Right renal cortex interstitium (tissue), 3 donors: ENCODE data around the gene SLC29A3. TPM values are rescaled to one million over a fixed set of nuclear protein-coding genes. Genes with fewer than 3 reads are reported as not detected.
"Not testable (repeated sequence)": the region's sequence is repeated elsewhere in the genome, so short reads cannot be mapped to it uniquely, and the experiment has no call there.

Experiments
- DNase-seq, 3 donors: peaks; one replicate each; pipeline ENCODE4 v3.0.0-alpha.2; 2013; ENCODE audit warnings: low read depth in 3 of 3, low spot score in 2 of 3
- polyA plus RNA-seq, 3 donors: library from polyadenylated mRNA; unstranded; fragments of 120-200 nt; gene quantifications; one replicate each; pipeline ENCODE4 v1.2.1, GENCODE V29; 2013; ENCODE audit not compliant: insufficient read length in 3 of 3

SLC29A3 gene
- polyA plus RNA-seq, 3 donors, result 6.3 to 8.0 (median 7.3) TPM

DNA sequence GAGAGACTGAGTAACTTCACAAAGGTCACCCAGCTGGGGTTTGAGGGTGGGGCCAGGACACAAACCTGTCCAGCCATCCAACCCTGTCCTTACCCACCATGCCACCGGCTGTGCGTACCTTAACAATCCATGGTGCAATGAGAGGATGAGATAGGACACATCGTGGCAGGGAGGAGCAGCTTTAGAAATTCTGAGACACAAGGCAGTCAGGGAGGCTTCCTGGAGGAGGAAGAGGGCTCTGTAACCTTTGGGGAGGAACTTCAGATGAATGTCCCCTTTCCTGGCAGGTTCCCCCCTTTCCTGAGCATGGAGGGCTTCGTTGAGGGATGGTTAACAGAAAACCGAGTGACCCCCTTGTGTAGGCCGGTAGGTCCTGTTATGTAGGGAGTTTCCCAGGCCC lies 35.6 kb upstream of the SLC29A3 start:
- no peak for DNase-seq

DNA sequence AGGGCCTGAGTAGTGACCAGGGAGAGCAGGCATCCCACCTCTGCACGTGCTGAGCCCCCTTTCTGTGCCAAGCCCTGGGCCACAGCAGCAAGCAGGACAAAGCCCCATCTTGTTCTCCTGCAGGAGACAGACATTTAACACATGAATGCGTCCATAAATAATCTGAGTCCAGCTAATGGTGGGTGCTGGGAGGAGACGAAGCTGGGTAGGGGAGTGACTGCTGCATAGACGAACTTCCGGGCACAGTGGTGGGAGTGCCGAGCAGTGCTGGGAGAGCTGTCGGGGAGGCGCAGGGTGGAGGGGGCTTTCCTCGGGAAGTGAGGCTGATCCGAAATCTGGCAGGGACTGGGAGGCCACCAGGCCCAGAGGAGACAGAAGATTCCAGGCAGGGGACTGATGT lies 35.2 kb upstream of the SLC29A3 start:
- DNase-seq, result no peak

DNA sequence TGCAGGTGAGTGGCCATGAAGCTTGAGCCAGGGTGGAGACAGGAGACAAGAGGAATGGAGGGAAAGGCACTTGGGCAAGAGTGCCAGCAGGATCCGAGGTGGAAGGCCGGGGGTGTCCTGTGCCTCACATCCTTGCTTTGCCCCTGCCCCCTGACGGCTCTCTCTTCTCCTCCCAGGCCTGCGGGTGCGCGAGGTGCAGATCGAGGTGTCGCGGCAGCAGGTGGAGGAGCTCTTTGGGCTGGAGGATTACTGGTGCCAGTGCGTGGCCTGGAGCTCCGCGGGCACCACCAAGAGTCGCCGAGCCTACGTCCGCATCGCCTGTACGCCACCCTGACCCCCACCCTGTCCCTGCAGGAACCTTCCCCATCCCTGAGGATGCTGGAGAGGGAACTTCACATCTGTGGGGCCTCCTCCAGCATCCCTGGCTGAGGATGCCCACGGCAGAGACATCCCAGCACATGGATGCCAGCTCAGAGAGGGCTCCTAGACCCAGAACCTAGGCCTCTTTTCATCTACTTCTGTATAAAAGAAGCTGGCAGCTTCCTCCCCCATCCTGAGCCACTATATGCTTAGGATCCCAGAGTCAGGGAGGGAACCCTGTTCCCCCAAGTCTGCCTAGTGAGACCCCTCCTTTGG lies 34.4 kb upstream of the SLC29A3 start:
- no peak for DNase-seq

DNA sequence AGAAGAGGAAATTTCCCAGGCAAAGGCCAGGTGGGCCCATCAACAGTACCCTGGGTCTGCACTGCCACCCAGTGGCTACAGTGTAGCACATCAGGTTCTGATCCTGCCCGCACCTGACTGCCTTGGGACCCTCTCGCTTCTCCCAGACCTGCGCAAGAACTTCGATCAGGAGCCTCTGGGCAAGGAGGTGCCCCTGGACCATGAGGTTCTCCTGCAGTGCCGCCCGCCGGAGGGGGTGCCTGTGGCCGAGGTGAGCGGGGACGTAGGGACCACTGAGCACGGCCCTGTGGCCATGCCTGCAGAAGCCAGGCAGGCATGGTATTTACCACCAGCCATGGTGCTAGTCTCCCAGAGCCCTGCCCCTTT lies 33.9 kb upstream of the SLC29A3 start:
- DNase-seq, result no peak

GRCh38 chr10:71285986-71286385 lies 33.1 kb upstream of the SLC29A3 start:
- no peak for DNase-seq

GRCh38 chr10:71286521-71287294 lies 32.4 kb upstream of the SLC29A3 start:
- DNase-seq, result no peak

- no peak for DNase-seq
Observed at GRCh38 chr10:71287456-71287855, 31.6 kb upstream of the SLC29A3 start.

- DNase-seq, result no peak
Observed at GRCh38 chr10:71288461-71288860, 30.6 kb upstream of the SLC29A3 start.

DNA sequence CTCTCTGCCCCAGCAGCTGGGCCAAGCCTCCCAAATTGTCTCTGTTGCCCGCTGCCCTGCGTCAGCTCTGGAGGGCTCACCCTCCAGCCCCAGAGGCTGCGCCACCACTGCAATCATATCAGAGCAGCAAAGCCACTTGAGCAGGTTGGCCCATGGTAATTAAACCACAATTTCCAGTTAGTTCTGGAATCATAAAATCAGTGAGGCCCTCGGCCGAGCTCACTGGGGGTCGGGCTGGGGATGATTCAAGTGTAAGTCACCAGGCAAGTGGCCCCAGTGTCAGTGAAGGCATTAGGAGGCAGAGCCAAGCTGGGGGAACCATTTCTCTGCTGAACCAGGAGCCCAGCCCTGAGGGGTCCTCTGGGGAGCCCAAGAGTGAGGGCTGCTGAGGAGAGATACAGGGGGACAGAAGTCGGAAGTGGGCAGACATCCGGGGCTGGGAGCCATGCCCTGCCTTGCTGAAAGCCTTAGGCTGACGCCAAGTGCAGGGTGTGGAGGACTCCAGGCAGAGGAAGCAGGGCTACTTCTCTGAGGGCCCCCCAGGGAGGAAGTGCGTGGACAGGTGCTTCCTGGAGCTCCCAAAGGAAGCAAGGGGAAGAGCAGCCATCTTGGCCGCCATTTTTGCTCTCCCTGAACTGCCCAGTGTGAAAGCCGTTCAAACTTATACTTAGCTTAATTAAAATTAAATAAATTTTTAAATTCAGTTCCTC lies 29.5 kb upstream of the SLC29A3 start:
- no peak for DNase-seq

DNA sequence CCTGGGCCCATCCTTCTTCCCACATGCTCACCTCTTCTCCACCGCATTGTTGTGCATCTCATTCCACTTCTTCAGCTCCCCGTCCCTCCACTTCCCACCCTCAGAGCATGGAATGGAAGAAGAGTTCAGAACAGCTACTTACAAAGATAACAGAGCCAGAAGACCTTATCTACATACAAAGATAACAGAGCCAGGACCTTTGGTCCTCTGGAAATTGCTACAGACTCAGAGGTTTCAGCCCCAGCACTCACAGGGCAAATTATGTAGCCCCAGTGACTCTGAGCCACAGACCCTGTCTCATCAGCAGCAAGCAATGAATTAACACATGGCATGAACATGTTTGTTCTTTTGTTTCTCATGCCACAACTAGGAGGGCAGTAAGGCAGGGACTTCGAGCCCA lies 28.7 kb upstream of the SLC29A3 start:
- no peak for DNase-seq

GRCh38 chr10:71290806-71291527 lies 28.1 kb upstream of the SLC29A3 start:
- DNase-seq, result no peak

DNA sequence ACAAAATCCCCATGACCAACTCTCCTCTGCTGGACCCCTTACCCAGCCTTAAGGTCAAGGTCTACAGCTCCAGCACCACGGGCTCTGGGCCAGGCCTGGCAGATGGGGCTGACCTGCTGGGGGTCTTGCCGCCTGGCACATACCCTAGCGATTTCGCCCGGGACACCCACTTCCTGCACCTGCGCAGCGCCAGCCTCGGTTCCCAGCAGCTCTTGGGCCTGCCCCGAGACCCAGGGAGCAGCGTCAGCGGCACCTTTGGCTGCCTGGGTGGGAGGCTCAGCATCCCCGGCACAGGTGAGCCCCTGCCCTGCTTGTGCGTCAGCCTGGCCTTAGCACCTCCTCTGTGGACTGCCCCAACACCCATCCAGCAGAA lies 27.5 kb upstream of the SLC29A3 start:
- DNase-seq, result no peak

GRCh38 chr10:71292624-71293445 lies 26.2 kb upstream of the SLC29A3 start:
- no peak for DNase-seq

- no peak for DNase-seq
Observed at GRCh38 chr10:71293446-71294084, 25.5 kb upstream of the SLC29A3 start.

DNA sequence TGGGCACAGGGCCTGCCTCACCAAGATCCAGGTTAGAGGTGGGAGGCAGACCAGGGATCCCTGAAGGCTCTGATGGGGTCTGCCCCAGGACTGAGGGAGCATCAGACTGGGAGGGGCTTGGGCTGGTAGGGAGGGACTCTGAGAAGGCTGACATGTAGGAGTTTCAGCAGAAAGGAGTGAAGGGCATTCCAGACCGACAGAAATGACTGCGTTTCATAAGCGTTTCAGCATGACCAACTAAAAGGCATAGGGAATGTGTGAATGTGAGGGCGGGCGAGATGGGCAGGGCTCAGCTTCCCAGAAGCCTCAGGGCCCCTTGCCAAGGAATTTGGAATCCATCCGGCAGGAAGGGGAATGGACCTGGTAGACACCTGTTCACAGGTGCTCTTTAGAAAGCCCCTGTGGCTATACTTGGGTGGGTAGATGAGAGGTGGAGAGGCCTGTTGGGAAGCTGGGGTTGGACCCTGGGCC lies 24.9 kb upstream of the SLC29A3 start:
- no peak for DNase-seq

DNA sequence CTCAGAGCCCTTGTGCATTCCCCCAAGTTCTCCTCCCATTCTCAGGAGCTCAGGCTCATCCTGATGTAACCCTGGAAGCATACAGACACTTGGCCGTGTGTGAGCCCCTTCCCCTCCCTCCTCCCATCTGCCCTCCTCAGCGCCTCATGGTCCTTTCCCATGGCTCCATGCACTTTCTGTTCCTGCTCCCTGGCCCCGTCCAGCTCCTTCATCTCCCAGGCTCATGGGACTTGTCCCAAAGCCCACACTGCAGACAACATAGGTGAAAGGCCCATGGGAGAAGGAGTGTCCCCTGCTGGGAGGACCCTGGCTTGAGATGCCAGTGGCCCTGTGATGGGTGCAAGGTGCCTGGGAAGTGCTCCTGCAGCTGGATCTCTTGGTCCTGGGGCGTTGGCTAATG lies 24.2 kb upstream of the SLC29A3 start:
- no peak for DNase-seq

GRCh38 chr10:71295641-71296040 lies 23.4 kb upstream of the SLC29A3 start:
- no peak for DNase-seq

- DNase-seq, result no peak
Observed at GRCh38 chr10:71296086-71296485, 23.0 kb upstream of the SLC29A3 start.

DNA sequence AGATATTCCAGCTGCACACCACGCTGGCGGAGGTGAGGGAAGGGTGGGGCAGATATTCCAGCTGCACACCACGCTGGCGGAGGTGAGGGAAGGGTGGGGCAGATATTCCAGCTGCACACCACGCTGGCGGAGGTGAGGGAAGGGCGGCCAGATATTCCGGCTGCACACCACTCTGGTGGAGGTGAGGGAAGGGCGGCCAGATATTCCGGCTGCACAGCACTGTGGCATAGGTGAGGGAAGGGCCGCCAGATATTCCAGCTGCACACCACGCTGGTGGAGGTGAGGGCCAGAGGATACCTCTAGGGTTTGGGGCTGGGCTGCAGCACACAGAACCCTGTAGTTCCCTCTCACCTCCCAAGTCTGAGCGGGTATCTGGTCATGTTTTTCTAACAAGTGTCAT lies 22.2 kb upstream of the SLC29A3 start:
- DNase-seq, result not testable (repeated sequence)

DNA sequence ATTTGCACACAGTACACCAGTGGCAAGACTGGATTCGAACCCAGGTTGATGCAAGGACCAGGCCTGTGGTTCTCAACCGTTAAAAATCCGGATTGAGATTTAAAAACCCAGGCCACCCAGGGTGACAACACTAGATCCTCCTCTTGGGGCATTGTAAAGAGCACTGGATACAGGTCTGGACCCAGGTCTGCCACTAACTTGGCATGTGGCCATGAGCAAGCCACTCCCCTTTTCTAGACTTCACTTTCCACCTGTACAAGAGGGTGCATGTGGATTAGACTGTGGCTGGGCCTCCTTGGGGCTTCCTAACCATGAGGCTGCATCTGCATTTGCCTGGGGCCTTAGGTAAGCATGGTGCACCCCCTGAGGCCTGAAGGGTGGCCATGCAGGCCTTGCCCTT lies 21.7 kb upstream of the SLC29A3 start:
- no peak for DNase-seq
